ENCODE results near the gene TAS2R19.

The TAS2R19 gene

GRCh38 chr12:10986812-10987211 is 35.6 kb downstream of the TAS2R19 start, which contains the start of gene TAS2R50:
TSS of gene TAS2R50 (minus strand) at chr12:10986912. CDS start at chr12:10986860, 52 bp downstream.
- DNase-seq: no peak

- DNase-seq: no peak
These were observed 40.2 kb downstream of the TAS2R19 start for GRCh38 chr12:10982244-10982643.

- no peak for DNase-seq
These were observed 47.5 kb downstream of the TAS2R19 start for GRCh38 chr12:10974965-10975364.
